ENCODE measurements around the gene TM9SF2. TPM values are rescaled to one million over a fixed set of nuclear protein-coding genes. Genes with fewer than 3 reads are reported as not detected.

TM9SF2 gene
- total RNA-seq, 1 experiment from 2014 or later, result 84.6 TPM

GRCh38 chr13:99523838-99524237, 22.6 kb downstream of the TM9SF2 start:
- no peaks in the 10 kb centered on the region for H3F3A ChIP-seq (ENCODE audit: low read length, unreplicated experiment)
- H3K36me3 ChIP-seq (ENCODE audit: low read depth, low read length), result peaks cover 16% of the 10 kb centered on the region; the same call in 1 of the 2 replicates
- H3K4me1 ChIP-seq (ENCODE audit: insufficient read depth, low read length), result no peaks in the 10 kb centered on the region; the same call in 1 of the 2 replicates
- H3K79me2 ChIP-seq (ENCODE audit: low read length), result no peaks in the 10 kb centered on the region
- ChIA-PET POLR2A (ENCODE audit: unreplicated experiment) (no interaction called here), CTCF (no interaction called here)
- H2AFZ ChIP-seq (ENCODE audit: low read length), result no peak overlapping the region
- H3K9ac ChIP-seq (ENCODE audit: low read length), result no peak overlapping the region
- no peak overlapping the region for H3K4me2 ChIP-seq (ENCODE audit: low read length)
- no peak overlapping the region for H3K27ac ChIP-seq (ENCODE audit: low read length)
- H4K20me1 ChIP-seq (ENCODE audit: low read length), result no peaks in the 10 kb centered on the region
- intact Hi-C loops (cut with micrococcal nuclease), result no loop called here
- TF ChIP-seq CTCF (conservative IDR thresholded peaks at IDR 0.05; ENCODE audit: low read depth, low read length) (no peak), EZH2phosphoT487 (IDR thresholded peaks at IDR 0.05; ENCODE audit: borderline replicate concordance, low read length) (no peak), EZH2 (IDR thresholded peaks at IDR 0.05; ENCODE audit: low read length, unreplicated experiment) (no peak)
- no peaks in the 10 kb centered on the region for H3K9me3 ChIP-seq (ENCODE audit: low read length)
- H3K27me3 ChIP-seq (ENCODE audit: low read length), result no peaks in the 10 kb centered on the region
- H3K4me3 ChIP-seq (ENCODE audit: low read length), result no peak overlapping the region
- H3K9me2 ChIP-seq (replicated peaks; ENCODE audit: low read length), result no peaks in the 10 kb centered on the region
- peak; percentile 25 for DNase-seq
- no peak for ATAC-seq
- no TSS peak for BruUV-seq (replicated peaks)

GRCh38 chr13:99525967-99526366, 24.7 kb downstream of the TM9SF2 start:
- Histone ChIP-seq H3K27ac (ENCODE audit: low read length) (no peak overlapping the region), H3K4me1 (ENCODE audit: insufficient read depth, low read length) (no peaks in the 10 kb centered on the region; the same call in 1 of the 2 replicates), H3K79me2 (ENCODE audit: low read length) (no peaks in the 10 kb centered on the region), H3K9ac (ENCODE audit: low read length) (no peak overlapping the region), H2AFZ (ENCODE audit: low read length) (no peak overlapping the region), H3F3A (ENCODE audit: low read length, unreplicated experiment) (no peaks in the 10 kb centered on the region), H3K9me3 (ENCODE audit: low read length) (no peaks in the 10 kb centered on the region), H3K27me3 (ENCODE audit: low read length) (no peaks in the 10 kb centered on the region), H3K9me2 (replicated peaks; ENCODE audit: low read length) (no peaks in the 10 kb centered on the region), H4K20me1 (ENCODE audit: low read length) (no peaks in the 10 kb centered on the region), H3K4me2 (ENCODE audit: low read length) (no peak overlapping the region), H3K4me3 (ENCODE audit: low read length) (no peak overlapping the region), H3K36me3 (ENCODE audit: low read depth, low read length) (peaks cover 22% of the 10 kb centered on the region; the same call in 1 of the 2 replicates)
- ATAC-seq, result no peak
- BruUV-seq (replicated peaks), result no TSS peak
- ChIA-PET CTCF (no interaction called here), POLR2A (ENCODE audit: unreplicated experiment) (no interaction called here)
- no peak for DNase-seq
- intact Hi-C loops (cut with micrococcal nuclease), result no loop called here
- no peak for TF ChIP-seq CTCF (conservative IDR thresholded peaks at IDR 0.05; ENCODE audit: low read depth, low read length)

GRCh38 chr13:99526549-99526948, 25.3 kb downstream of the TM9SF2 start:
- POLR2A ChIA-PET (ENCODE audit: unreplicated experiment), result no interaction called here
- Histone ChIP-seq H3K9me3 (ENCODE audit: low read length) (no peaks in the 10 kb centered on the region), H4K20me1 (ENCODE audit: low read length) (no peaks in the 10 kb centered on the region), H3K36me3 (ENCODE audit: low read depth, low read length) (peaks cover 18% of the 10 kb centered on the region; the same call in 1 of the 2 replicates), H3F3A (ENCODE audit: low read length, unreplicated experiment) (no peaks in the 10 kb centered on the region), H3K79me2 (ENCODE audit: low read length) (no peaks in the 10 kb centered on the region), H3K9ac (ENCODE audit: low read length) (no peak overlapping the region), H3K4me3 (ENCODE audit: low read length) (no peak overlapping the region), H2AFZ (ENCODE audit: low read length) (no peak overlapping the region), H3K27me3 (ENCODE audit: low read length) (no peaks in the 10 kb centered on the region), H3K27ac (ENCODE audit: low read length) (no peak overlapping the region), H3K4me2 (ENCODE audit: low read length) (no peak overlapping the region), H3K4me1 (ENCODE audit: insufficient read depth, low read length) (no peaks in the 10 kb centered on the region; the same call in 1 of the 2 replicates), H3K9me2 (replicated peaks; ENCODE audit: low read length) (no peaks in the 10 kb centered on the region)
- ATAC-seq (no peak), DNase-seq (no peak)
- TF ChIP-seq EZH2phosphoT487 (IDR thresholded peaks at IDR 0.05; ENCODE audit: borderline replicate concordance, low read length) (no peak), CTCF (conservative IDR thresholded peaks at IDR 0.05; ENCODE audit: low read depth, low read length) (no peak), EZH2 (IDR thresholded peaks at IDR 0.05; ENCODE audit: low read length, unreplicated experiment) (no peak)
- no TSS peak for BruUV-seq (replicated peaks)
- CTCF ChIA-PET, result no interaction called here
- intact Hi-C loops (cut with micrococcal nuclease), result no loop called here

All from PC-3 (cell line).